ENCODE data around the gene MRPL38. TPM values are rescaled to one million over a fixed set of nuclear protein-coding genes. Genes with fewer than 3 reads are reported as not detected.
"Not testable (repeated sequence)": the region's sequence is repeated elsewhere in the genome, so short reads cannot be mapped to it uniquely, and the experiment has no call there.

The MRPL38 gene
- total RNA-seq, 1 donor from 2014 or later: 110 TPM

DNA sequence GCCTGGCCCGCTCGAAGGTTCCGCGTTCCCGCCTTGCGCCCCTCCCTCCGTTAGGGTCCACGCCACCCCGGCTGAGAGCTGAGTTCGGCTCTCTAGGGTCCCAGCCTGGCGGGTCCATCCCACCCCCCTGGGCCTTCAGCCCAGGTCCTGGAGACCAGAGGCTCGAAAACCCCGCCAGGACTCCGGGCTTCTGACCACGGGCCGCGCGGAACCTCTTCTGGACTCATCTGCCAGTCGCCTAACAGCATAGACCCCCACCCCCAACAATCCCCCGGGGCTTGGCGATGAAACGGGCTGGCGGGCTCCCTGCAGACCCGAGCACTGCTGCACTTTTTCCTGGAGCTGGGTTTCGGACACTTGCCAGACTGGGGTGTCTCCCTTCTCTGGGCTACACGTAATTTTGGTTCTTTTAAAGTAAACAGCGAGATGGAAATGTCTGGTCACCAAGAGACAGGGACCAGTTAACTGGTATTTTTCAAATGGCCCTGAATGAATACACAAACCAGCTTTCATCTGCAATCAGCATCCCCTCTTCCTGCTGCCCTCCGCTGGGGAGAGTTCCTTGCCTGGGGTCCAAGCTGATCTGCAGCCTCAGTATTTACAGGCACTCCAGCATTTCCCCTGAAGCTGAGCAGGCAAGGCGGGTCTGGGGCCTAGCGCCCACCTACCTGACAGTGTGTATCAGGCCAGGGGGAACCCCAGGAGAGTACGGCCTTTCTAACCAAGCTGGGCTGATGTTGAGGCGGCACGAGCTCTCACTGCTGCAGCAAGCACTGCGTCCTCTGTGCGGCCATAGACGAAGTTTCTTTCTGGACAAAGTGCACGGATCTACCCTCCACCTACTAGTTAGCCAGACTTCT is 7.3 kb downstream of the MRPL38 start:
- intact Hi-C loops (cut with micrococcal nuclease): loop anchor here (2.0 kb wide), 2 partner anchors 19 to 43 kb away; partner anchors contain the start of genes TRIM47 and WBP2

DNA sequence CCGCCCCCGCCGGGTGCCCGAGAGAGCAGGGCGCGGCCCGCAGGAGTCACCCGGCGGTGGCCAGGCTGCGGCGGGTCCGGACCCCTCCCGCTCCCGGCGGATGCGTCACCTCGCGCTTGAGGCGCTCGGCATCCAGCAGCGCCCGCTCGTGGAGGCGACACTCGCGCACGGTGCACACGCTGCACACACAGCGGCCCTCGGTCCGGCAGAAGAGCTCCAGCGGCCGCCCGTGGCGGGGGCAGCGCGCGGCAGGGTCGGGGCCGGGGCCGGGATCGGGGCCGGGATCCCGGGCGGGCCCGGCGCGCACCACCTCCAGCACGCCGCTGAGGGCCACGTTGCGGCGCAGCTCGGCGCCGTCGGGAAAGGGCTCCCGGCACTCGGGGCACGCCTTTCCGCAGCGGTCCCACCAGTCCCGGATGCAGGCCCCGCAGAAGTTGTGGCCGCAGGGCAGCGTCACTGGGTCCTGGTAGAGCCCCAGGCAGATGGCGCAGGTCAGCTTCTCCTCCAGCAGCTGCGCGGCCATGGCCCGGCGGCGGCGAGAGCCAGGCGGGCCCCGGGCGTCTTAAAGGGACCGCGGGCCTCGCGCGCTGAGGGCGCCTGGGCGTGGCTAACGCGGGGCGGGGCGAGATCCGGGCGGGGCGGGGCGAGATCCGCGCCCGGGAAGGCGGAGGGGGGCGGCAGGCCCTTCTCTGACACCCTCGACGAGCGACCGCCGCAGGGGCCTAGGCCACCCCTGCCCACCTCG is 8.1 kb downstream of the MRPL38 start, which contains the start of gene TRIM65:
TSS of gene TRIM65 (minus strand) at position 537 of the 745 bp plus-strand sequence. CDS start at position 523, 14 bp downstream.
- intact Hi-C loops (cut with micrococcal nuclease): loop anchor here (1.0 to 2.0 kb wide), 3 partner anchors 8 to 42 kb away; partner anchors contain the start of genes MRPL38, TRIM47 and WBP2

DNA sequence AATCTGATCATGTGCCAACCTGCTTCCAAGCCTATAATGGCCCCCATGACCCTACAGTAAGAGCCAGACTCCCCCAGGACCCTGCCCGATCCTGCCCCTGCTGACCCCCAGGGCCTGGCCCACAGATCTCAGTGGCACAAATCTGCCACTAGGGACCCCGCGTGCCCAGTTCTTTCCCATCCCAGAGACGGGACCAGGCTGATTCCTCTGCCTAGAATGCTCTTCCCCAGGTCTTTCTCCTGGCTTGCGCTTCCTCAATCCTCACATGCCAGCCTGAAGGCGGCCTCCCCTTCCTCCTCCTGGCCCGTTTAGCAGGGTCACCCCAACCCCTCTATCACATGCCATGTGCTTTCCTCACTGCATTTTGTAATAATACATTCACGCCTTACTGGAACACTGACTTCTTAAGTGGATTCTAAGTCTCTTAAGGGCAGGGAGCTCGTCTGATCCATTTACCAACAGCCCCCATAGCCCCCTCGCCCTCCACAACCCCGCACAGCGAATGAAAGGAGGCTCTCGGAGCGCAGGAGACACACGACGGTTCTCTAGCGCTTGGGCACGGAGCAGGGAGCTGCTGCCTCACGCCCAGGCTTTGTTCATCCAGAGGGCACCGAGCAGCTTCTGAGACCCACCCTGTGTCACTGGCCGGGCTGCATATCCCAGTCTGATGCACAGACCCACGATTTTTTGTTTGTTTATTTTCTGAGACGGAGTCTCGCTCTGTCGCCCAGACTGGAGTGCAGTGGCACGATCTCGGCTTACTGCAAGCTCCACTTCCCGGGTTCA is 9.1 kb downstream of the MRPL38 start:
- intact Hi-C loops (cut with micrococcal nuclease): loop anchor here (1.0 to 2.0 kb wide), 3 partner anchors 9 to 41 kb away; partner anchors contain the start of genes MRPL38, TRIM47 and WBP2

DNA sequence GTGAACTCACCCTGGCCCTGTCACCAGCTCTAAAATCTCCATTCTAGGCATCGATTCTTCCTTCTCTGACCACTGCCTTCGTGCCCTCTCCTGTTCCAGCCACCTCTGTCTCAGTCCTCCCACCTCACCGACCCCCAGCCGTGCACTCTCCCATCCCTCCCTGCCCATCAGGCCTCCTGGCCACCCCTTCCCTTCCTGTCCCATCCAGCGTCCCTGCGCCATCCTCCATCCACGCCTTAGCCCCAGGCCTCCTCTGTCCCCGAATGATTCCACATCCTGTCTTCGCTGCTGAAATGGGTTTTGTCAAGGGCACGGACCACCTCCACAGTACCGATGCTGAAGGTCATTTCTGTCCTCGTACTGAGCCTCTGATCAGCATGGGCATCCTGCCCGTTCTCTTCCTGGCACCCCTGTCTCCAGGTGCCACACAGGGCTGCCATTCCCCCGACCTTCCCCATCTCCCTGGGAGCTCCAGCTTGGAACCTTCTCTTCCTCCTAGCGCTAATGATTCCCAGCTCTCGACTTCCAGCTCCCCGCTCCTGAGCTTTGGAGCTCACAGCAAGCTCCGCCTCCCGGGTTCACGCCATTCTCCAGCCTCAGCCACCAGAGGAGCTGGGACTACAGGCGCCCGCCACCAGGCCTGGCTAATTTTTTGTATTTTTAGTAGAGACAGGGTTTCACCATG is 10.5 kb downstream of the MRPL38 start:
- intact Hi-C loops (cut with micrococcal nuclease): no loop called here

DNA sequence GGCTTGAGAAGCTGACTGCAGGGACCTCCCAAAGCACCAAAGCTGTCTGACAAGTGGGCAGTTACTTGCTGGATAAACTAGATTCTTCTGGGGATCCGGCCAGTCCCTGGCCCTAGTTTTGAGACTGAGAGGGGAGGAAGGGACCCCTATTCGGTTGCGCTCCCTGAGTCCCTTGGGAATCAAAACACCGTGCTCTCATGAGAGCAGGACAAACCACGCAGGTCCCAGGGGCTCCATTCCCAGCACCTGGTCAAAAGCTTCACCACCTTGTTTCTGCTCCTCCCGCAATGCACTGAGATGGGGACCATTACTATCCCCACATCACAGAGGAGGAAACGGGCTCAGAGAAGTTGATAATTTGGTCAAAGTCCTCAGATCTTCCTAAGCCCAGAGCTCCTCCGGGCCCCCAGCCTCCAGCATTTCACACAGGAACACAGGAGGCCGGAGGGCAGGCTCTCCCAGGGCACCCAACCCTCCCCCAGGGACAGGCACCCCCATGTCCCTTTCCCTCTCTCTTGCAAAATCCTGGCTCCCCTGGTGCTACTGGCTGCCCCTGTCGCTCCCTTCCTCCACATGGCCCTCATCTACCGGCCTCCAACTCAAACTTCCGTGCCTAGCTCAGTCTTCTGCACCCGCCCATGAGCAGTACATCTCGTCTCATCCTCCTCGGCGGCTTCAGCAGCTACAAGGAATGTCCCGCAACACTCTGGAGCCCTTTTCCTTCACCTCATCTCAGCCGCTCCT is 11.2 kb downstream of the MRPL38 start:
- intact Hi-C loops (cut with micrococcal nuclease): no loop called here

DNA sequence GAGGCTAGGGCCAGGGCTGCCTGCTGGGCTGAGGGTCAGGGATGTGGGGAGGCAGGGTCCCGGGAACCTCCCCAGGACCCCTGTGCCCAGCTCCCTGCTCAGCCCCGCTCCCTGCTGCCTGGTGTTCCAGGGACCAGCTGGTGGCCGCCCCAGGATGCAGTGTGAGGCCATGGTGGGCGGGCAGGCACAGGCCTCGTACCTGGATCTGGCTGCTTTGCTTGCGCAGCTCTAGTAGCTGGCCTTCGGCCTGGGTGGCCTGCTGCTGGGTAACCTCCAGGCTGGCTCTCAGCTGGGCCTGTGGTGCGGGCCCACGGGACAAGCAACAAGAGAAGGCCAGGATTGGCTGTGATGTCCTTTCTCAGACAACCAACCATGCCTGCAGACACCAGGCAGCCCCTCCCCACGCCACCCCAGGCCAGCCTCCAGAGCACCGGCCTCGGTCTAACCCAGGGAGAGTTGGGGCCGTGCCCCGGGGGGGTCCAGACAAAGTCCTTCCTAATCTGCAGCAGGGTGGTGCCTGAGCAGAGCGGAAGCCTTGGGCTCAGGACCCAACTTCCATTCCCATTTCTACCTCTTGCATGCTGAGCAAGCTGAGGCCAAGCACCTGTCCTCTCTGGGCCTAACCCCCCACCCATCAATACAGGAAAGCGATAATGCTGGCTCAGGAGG is 12.0 kb downstream of the MRPL38 start:
- intact Hi-C loops (cut with micrococcal nuclease): no loop called here

DNA sequence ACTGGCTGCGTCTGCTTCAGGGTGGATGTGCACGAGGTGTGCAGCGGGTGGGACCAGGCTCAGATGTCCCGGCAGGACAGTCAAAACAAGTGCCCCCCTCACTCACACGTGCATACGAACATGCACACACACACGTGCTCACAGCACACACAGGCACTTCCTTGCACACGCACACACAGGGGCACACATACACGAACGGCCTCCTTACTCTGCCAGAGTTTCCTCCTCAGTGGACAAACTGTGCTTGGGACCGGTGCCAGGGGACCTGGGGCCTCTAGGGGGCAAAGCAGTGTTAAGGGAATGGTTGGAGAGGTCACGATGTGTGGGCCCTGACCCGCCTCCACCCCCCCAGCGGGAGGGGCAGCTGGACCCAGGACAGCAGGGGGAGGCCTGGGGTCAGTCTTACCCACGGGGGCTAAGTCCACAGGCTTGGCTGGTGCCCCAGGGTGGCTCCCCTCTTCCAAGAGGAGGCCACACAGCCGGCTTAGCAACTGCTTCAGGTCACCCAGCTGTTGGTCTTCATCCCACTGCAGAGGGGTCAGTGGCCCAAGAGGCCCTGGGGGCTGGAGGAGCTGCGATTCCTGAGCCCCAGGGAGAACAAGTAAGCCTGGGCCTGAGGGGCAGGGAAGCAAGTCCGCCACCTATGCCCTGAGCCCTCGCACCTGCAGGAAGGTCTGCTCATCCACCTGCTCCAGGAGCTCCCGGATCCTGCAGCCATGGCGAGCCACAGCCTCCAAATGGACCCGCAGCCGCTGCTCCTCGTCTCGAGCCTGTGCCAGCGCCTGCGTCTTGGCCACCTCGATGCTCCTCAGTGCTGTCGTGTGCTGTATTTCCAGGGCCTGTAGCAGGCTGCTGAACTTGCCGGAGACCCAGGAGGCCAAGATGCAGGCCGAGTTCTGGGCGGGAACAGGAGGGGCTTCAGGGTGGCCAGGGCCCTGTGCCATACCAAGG is 12.8 kb downstream of the MRPL38 start:
- intact Hi-C loops (cut with micrococcal nuclease): no loop called here

DNA sequence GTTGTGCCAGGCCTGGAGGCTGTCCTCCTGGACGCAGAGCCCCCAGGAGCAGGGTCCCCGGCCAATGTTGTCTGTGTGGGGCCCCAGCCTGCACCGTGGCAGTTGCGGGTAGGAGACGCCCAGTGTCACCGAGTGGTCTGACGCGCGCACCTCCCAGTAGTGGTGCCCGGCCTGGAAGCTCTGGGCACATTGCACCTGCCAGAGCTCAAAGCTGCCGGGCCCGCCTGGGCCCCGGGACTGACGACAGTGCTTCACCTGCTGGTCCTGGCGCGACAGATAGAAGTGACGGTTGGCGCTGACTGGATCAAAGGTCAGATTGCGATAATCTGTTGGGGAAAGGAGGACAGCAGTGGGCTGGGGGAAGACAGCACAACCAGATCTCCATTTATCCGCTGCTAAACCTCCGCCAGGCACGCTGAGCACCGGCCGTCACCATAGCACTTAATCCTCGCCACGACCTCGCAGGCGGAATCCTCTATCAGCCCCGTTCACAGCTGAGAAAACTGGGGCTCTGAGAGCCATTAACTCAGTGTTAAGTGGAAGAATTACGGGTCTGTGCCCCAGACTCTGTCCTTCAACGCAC is 13.6 kb downstream of the MRPL38 start:
- intact Hi-C loops (cut with micrococcal nuclease): no loop called here

DNA sequence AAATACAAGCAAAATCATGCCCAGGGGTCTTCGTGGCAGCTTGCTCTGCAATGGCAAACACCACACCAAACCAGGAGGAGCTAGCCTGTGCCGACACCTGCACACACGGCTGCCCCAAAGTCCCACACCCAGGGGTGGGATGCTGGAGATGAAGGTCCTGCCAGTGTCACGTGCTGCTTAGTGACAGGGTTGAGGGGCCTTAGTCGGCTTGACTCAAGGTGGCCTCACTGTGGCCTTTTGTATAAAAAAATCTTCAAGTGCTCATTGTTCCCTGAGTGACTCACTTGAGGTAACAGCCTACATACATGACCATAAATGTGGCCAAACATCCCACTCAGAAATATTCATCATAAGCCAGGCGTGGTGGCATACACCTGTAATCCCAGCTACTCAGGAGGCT is 15.2 kb downstream of the MRPL38 start:
- intact Hi-C loops (cut with micrococcal nuclease): no loop called here

DNA sequence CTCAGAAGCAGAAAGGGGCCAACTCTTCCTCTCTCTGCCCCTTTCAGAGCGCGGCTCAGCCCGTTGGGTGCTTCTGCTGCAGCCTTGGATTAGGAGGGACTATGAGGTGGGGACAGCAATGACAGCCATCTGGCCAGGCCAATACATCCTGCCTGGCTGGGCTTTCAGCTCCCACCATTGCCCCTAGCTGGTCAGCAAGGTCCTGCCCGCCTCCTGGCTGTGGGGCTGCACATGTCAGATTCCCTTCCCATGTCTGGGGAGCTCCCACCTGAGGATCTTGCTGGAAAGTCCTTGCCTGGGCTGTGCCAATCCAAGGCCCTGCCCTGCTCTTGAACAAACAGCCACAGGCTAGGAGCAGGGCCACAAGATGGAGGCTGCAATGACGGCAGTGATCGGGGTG is 16.2 kb downstream of the MRPL38 start:
- intact Hi-C loops (cut with micrococcal nuclease): no loop called here

DNA sequence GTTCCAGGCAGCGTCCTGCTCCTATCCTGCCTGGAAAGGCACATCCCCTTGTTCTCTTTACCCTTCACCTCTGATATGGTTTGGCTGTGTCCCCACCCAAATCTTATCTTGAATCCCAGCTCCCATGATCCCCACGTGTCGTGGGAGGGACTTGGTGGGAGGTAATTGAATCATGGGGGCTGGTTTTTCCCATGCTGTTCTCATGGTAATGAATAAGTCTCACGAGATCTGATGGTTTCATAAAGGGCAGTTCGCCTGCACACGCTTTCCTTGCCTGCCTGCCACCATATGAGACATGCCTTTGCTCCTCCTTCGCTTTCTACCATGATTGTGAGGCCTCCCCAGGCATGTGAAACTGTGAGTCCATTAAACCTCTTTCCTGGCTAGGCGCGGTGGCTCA is 18.8 kb downstream of the MRPL38 start:
- intact Hi-C loops (cut with micrococcal nuclease): not testable (repeated sequence)

DNA sequence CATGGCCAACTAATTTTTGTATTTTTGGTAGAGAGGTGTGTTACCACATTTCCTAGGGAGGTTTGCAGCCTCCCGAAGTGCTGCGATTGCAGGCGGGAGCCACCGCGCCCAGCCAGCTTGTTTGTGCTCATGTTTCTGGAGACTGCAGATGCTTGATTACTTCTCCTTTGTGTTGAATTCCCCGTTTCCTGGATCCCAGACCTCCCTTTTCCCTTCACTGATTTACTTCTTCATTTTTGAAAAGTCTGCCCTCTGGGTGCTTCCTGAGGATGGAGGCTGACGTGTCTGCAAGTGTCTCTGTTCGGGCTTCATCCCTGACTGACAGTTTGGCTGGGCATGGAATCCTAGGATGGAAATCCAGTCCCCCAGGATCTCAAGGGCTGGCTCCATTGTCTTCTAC is 19.3 kb downstream of the MRPL38 start:
- intact Hi-C loops (cut with micrococcal nuclease): no loop called here

DNA sequence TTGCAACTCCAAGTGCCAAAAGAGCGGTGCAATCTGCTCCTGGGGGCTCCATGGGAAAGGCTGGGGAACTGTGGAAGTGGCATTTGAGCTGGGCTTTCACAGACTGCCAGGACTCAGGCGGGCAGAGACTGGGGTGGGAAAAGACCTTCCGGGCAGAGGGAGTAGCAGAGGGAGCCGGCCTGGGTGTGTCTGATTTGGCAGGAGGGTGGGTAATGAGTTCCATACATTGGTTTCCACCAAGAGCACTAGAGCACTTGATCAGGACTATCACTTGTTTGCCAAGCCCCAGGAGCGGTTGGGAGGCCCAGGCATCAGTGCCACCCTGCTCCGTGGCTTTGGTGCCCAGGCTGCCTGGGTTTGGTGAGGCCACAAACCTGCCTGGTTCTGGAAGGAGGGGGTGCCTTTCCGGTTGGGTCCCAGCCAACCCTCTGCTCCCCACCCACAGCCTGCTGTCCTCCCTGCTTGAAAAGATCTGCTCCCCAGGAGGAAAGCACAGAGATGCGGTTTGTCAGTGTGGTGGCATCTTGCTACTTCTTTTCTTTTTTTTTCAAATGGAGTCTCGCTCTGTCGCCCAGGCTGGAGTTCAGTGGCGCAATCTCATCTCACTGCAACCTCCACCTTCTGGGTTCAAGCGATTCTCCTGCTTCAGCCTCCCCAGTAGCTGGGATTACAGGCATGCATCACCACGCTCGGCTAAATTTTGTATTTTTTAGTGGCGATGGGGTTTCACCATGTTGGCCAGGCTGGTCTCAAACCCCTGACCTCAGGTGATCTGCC is 22.8 kb downstream of the MRPL38 start:
- intact Hi-C loops (cut with micrococcal nuclease): no loop called here

DNA sequence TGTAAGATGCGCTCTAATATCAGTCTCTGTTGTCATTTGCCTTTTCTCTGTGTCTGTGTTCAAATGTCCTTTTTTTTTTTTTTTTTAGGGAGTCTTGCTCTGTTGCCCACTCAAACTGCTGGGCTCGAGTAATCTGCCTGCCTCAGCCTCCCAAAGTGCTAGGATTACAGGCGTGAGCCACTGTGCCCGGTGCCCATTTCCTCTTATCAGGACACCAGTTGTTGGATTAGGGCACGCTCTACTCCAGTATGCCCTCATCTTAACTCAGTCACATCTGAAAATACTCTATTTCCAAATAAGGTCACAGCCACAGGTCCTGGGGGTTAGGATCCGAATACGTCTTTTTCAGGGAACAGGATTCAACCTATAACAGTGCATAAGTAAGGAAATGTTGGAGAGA is 24.4 kb downstream of the MRPL38 start:
- intact Hi-C loops (cut with micrococcal nuclease): no loop called here

DNA sequence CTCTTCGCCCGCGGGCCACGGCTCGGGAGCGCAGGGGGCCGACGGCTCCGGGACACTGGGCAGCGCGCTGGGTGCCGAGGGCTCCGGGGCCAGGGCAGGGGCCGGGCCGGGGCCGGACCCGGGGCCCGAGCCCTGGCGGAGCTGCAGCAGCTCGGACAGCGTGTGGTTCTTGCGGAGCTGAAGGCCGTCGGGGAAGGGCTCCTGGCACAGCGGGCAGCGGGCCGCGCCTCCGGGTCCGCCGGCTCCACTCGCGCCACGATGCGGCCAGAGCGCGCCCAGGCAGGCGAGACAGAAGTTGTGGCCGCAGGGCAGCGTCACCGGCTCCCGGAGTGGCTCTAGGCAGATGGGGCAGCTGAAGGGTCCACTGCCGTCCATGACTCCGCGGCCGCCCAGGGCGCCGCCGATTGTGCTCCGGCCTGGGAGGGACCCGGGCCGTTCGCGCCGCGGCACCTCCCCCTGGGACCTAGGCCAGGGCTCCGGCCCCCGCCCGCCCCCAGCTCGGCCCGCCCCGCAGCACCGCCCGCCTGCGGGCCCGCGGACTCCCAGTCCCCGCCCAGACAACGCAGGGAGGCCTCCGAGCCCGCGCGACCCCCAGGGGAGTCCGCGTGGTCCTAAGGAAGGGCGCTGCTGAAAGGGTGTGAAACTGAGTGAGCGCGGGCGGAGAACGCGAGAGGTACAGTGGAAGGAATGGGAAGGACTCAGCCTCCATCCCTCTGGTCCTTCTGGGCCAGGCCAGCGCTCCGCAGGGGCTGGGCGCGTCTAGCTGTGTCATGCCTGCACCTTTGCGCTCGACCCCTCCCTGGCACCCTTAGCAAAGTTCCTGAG is 26.3 kb downstream of the MRPL38 start, which contains the start of gene TRIM47:
TSS of gene TRIM47 (minus strand) at position 408 of the 825 bp plus-strand sequence. CDS start at position 375, 33 bp downstream.
- intact Hi-C loops (cut with micrococcal nuclease): loop anchor here (2.0 kb wide), 1 partner anchor 18 kb away; the partner anchor contains the start of gene TRIM65

DNA sequence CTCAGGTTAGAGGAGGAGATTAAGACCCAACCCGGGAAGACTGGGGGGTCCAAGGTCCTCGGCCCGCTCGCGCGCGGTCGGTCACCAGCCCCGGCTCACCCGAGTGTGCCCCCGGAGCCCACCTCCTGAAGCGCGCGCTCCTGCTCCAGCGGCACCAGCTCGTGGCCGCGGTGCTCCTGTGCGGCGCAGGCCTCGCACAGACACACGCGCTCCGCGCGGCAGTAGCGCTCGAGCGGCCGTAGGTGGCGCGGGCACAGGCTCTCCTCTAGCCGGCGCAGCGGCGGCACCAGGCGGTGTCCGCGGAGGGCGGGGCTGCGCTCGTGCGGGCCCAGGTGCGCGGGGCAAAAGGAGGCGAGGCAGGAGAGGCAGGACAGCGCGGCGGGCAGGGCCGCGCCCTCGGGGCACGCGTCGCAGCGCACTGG is 26.9 kb downstream of the MRPL38 start:
- intact Hi-C loops (cut with micrococcal nuclease): loop anchor here (2.0 kb wide), 2 partner anchors 19 to 23 kb away; partner anchors contain the start of genes TRIM65 and WBP2
